HFF-Myc (cell line): ENCODE measurements around the gene SFMBT1.

Source experiments
- DNase-seq: peaks from one replicate; pipeline ENCODE4 v3.0.0-alpha.2; 2011; ENCODE audit warnings: low read depth; ENCODE audit errors: extremely low read depth
- H3K4me3 ChIP-seq: replicated peaks from 2 replicates; pipeline ENCODE4 v1.5.1; 2011; ENCODE audit warnings: low read depth, mild to moderate bottlenecking, control low read depth, low read length
- TF ChIP-seq, protein P1 (sequence below): IDR thresholded peaks from 2 replicates; pipeline ENCODE4 v1.5.1; 2012; ENCODE audit warnings: mild to moderate bottlenecking, low read depth, low read length, control low read depth; ENCODE audit errors: missing control alignments

SFMBT1 gene

DNA sequence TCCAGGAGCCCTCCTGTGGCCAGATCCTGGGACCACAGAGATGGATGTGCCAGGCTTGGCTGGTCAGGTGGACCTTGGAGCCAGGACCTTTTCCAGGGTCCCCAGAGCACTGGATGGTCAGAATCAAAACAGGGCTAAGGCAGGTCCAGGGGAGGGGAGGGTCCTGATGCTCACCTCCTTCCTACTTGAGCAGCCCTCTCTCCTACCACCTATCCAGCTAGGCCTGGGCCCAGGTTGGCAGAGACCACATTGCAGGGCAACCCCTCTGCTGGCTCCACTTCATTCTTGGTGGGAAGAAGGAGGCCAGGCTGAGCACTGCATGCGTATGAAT lies 28.5 kb upstream of the SFMBT1 start:
- TF ChIP-seq, protein P1, sequence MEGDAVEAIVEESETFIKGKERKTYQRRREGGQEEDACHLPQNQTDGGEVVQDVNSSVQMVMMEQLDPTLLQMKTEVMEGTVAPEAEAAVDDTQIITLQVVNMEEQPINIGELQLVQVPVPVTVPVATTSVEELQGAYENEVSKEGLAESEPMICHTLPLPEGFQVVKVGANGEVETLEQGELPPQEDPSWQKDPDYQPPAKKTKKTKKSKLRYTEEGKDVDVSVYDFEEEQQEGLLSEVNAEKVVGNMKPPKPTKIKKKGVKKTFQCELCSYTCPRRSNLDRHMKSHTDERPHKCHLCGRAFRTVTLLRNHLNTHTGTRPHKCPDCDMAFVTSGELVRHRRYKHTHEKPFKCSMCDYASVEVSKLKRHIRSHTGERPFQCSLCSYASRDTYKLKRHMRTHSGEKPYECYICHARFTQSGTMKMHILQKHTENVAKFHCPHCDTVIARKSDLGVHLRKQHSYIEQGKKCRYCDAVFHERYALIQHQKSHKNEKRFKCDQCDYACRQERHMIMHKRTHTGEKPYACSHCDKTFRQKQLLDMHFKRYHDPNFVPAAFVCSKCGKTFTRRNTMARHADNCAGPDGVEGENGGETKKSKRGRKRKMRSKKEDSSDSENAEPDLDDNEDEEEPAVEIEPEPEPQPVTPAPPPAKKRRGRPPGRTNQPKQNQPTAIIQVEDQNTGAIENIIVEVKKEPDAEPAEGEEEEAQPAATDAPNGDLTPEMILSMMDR = no peak
- no peak overlapping the region for H3K4me3 ChIP-seq
- no peak for DNase-seq

DNA sequence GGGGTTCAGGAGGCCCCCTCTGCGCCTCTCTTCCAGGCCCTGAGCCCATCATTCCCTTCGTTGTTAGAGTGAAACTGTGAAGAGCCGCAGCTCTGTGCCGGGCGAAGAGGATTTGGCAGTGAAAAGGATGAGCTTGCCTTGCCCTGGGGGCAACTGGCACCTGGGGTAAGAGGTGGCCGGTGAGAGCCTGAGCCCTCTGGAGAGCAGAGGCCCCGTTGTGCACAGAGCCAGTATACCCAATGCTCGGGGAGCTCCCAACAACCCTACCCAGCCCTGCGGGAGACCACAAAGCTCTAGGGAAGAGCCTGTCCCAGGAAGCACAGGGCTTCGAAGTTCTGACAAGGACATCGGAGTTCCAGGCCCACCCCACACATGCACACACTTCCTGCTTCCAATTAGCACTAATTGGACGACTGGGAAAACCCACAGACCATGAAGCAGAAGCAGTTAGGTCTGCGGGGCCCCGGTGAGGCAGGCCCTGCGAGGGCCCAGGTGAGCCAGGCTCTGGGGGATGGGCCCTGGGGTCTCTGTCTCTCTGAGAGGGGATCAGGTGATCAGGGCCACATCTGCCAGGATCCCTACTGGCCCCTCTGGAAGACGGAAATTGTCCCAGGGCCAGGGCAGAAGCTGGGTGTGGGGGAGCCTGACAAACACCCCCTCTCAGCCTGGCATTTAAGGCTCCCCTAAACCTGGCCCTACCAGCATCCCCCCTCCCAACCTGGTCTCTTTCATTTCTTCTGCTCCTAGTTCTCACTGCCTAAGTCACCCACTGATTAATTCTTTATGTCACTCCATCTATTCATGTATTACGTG lies 27.9 kb upstream of the SFMBT1 start:
- peak overlapping the region; percentile 41 for H3K4me3 ChIP-seq
- TF ChIP-seq, protein P1 = no peak
- no peak for DNase-seq

DNA sequence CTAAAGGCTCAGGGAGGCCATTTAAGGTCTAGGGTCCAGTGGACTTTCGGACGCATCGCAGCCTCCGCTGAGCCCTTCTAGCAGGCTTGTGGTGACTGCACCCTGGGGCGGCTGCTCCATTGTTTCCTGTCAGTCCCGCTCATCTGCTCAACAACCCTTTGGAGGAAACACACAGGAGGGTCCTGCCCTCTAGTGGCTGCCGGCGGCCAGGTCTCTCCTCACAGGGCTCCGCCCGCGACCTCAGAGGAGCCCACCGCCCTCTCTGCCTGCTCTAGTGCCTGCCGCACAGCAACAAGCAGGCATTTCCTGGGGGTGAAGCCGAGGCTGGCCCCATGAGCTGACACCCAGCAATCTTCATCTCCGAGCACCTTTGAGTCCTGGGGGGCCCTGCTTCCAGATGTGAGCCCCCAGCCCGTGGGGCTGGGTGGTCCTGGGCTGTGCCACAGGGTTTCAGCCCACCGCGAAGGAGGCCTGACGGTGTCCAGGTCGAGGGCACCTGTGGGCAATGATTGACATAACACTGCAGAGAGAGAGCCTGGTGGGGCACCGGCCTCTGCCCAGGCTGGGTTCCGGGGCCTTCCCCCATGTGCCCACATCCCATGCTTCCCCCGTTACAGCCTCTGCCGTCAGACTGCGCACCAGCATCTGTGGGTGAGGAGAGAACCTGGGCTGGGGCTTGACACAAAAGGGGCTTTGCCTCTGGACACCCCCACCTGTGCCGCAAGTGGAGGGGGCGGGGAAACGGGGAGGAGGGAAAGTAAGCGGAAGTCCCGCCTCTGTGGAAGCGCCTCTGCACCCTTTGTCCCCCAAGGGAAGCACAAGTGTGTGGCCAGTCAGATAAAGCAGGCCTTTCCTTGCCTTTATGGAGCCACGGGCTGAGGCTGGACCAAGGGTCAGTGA lies 27.0 kb upstream of the SFMBT1 start:
- TF ChIP-seq, protein P1 = peak; percentile 95
- H3K4me3 ChIP-seq = peak overlapping the region; percentile 41
- DNase-seq = peak; percentile 39

DNA sequence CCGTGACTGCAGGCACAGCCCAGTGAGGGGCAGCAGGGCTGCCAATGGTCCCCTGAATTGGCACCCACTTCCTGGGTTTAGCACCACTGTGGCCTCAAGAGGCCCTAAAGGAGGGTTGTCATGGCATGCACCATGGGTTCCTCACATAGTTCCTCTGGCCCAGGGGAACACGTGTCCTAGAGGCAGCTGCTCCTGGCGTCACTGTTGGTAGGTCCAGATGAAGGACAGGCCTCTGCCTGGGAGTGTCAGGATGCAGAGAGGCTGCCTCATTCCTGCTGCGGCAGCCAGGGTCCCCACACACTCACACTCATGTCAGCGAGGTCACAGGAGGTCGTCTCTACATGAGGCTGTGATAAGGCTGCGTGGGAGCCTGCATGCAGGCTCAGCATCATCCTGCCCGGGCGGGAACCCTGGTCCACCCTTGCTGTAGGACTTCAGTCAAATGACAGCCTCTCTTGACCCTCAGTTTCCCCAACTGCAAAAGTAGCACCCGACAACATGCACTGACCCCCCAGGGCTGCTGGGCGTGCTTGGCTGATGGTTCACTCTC lies 26.1 kb upstream of the SFMBT1 start:
- H3K4me3 ChIP-seq = no peak overlapping the region
- no peak for DNase-seq
- TF ChIP-seq, protein P1 = no peak

DNA sequence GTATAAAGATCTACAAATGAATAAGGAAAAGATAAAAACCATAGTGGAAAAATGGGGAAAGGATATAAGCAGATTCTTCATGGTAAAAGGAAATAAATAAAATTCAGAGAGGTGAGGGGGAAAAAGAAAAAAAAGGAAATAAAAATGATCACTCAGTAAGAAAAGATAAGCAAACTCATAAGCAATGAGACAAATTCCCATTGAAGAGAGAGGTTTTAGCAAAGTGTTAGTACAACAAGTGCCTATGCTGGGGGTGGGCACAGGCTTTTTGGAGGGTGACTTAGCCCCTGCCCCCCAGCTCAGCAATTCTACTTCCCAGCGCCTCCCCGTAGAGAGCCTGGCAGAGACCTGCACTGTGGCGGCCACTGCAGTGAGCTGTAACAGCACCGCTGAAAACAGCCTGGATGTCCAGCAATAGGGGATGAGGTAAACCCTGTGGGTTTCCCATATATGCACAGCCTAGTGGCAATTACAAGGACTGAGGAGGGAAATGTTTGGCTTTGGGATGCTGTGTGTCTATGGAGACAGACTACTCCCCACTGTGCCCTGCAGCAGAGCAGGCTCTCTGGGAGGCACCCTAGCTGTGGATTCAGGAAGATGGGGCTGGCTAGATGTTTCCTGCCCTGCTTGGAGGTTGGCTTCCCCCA lies 23.7 kb upstream of the SFMBT1 start:
- no peak for DNase-seq
- H3K4me3 ChIP-seq = no peak overlapping the region
- TF ChIP-seq, protein P1 = no peak

DNA sequence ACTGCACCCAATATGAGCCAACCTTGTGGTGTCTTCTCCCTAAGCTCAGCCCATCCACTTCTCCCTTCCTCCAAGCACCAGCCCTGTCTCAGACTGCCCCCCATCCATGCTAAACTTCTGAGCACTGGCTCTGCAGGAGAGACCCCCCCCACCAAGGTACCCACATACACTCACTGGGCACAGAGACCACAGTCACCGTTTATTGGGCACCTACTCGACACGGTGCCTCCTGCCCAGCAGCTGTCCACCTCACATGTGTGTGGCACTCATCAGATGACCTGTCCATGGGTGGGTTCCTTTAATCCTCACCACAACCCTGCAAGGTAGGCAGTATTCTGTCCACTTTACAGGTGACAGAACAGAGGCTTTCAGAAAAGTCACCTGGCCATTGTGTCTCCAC lies 22.3 kb upstream of the SFMBT1 start:
- TF ChIP-seq, protein P1 = no peak
- DNase-seq = no peak
- no peak overlapping the region for H3K4me3 ChIP-seq
